ENCODE results near the gene PID1.
"Not testable (repeated sequence)": the region's sequence is repeated elsewhere in the genome, so short reads cannot be mapped to it uniquely, and the experiment has no call there.

The PID1 gene

DNA sequence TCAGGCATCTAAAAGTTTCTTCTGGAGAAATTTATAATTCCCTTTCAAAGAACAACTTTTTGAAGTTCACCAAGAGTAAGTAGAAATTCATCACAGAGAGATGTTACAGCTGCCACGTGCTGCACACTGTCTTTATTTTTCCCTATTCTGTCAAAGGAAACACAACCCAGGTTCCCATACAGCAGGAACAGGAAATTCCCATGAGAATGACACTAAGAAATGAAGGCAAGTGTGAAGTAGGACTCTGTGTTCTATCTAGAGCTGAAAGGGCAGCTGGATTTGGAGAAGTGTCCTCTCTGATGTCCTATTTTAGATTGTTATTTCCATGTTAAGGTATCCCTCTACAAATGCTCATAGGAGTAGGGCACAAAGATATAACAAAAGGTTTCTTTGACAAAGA lies 58.8 kb downstream of the PID1 start:
- no peak for DNase-seq (ENCODE audit: low read depth in 2 of 2)

DNA sequence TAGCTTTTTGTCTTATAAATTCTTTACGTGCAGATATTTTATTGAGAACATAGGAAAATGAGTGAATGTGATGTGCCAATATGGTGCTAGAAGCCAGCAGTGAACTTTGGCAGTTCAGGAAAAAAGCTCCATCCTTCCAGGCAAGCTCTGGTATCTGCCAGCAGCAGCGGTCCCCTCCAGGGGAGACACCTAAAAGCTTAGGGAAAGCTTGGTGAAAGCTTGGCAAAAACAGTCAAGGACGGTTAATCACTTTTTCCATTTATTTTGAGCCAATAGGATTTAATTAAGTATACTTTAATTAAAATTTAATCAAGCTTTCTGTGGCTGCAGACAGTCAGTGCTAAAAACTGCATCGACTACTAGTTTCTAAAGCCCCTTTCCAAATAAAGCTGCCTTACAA lies 60.4 kb downstream of the PID1 start:
- DNase-seq (ENCODE audit: low read depth in 2 of 2): no peak

DNA sequence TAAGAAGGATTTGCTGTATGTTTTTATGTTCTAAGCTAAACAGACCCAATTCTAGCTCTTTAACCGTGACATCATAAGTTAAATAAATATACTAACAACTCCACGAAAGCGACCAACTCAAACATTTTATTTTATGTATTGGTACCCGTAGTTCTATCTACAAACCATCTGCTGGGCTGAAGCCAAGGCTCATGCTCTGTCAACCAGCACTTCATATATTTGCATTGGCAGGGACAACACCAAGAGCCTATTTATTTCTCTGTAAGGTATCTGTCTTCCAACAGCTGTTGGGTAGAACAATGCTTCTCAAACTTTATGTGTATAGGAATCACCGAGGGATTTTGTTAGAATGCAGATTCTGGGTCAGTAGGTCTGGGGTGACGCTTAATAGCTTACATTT lies 64.5 kb downstream of the PID1 start:
- no peak for DNase-seq (ENCODE audit: low read depth in 2 of 2)

DNA sequence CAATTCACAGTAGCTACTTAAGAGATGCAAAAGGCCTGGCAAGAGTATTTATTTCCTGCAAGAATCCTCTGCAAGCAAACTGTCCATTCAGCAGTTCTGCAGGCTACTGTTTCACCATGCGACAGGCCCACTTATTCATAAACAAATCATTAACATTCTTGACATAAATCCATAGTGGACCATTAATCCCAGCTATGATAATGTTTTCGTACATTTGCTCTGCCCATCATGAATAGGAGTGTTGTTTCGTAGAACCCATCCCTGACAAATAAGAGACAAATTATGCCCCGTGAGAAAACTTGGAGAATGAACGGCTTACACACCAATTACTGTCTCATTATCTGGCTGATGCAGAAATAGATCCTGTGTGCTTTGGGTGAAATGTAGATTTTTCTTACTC lies 65.4 kb downstream of the PID1 start:
- no peak for DNase-seq (ENCODE audit: low read depth in 2 of 2)

DNA sequence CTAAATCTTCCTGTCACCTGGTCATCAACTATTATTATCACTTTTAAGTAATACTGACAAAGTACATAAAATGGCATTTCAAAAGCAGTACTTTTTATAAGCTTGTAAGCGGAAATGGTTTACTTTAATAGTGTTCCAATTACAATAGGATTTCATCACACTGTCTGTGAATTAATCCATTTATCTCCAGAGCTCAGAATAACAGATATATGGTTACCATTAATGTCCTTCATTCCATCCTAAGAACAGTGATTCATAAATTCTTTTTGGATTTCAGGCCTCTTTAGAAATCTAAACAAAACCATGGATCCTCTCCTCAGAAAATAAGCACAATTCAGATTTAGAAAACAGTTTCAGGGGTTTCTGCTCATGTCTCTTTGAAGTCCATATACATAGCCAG lies 68.4 kb downstream of the PID1 start:
- DNase-seq (ENCODE audit: low read depth in 2 of 2): no peak

DNA sequence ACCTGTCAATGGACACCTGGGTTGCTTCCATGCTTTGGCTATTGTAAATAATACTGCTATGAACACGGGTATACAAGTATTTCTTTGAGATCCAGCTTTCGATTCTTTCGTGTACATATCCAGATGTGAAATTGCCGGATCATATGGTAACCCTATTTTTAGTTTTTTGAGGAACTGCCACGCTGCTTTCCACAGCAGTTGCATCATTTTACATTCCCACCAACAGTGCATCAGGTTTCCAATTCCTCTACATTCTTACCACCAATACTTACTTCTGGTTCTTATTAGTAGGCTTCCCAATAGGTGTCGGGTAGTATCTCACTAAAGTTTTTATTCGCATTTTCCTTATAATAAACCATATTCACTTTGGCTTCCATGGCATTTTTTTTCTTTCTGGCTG lies 69.6 kb downstream of the PID1 start:
- no peak for DNase-seq (ENCODE audit: low read depth in 2 of 2)

DNA sequence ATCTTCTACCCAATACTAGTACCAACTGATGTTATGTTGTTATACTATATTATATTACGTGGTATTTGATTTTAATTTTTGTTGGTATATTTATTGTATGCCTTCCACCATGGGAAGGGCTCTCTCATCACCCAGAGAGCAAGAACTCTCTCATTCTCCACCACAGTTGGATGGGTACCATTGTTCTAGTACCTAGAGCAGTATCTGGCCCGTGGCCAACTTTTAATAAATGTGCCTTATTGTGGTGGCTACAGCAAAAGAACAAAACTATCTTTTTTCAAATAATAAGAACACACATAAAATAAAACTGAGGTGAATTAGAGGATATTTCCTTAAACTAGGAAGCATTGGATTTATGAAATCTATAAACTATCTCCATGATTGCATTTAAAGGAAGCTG lies 71.8 kb downstream of the PID1 start:
- no peak for DNase-seq (ENCODE audit: low read depth in 2 of 2)

DNA sequence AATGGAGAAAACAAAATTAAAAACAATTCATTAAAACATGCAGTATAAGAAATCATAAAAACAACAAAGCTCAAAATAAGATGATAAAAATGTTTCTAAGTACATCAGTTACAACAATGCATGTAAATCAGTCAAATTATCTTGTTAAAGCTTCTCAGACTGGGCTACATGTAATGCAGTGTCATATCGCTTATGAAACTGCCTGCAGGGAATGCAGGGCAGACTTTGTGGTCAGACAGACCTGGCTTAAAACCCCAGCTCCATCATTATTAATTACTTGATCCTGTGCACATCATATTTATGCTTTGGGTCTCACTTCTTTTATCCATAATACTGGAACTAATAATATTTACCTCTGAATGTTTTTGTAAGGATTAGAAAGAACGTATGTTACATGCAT lies 74.6 kb downstream of the PID1 start:
- no peak for DNase-seq (ENCODE audit: low read depth in 2 of 2)

DNA sequence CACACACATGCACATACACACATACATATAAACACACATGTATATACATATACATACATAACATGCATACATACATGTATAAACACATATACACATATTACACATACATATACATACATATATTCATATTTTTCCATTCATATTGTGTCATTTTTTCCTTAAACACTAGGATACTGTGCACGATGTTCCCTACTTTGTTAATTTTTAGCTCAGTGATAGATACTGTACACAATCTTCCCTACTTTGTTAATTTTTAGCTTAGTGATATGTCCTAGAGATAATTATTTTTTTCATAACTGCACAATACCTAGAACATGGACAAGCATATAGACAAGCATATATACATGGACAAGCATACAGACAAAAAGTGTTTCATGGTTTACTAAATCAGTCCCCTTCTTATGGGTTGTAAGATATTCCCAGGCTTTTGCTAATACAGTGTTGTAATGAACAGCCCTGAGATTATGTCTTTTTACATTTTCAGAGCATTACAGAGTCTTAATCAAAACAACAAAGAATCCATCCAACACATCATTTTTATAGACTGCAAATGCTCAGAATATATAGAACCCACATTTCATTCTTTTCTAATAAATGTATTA lies 75.6 kb downstream of the PID1 start:
- no peak for DNase-seq (ENCODE audit: low read depth in 2 of 2)

DNA sequence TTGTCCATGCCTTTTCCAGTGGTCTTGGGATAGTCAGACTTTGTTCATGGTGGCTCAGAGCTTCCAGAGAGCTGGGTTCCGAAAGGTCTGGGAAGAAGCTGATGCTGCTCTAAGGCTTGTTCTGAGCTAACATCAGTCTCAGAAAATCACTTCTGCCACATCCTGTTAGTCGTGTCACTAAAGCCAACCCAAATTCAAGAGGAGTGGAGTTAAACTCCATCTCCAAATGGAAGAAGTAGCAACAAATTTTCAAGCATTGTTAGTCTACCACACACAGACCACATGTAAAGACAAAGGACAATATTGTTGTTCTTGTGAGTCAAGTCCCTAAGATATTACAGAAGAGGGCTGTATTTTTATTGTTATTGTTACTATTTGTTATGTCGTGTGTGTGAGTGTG lies 77.8 kb downstream of the PID1 start:
- DNase-seq (ENCODE audit: low read depth in 2 of 2): no peak

DNA sequence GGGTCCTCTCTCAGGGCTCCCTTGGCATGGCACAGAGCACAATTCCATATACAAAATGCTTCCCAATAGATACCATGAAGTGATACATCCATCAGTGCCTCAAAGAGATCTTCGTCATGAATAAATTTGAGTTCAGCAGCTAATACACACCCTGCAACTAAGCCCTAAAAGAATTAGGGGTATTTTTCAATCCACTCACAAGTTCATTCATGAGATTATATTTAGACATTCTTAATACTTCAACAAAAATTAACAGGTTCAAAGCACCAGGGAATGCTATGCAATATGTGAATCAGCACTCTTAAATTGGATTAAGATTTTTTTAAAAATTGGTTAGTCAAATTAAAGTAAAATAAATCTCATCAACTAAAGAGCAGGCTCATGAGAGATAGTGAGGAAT lies 79.7 kb downstream of the PID1 start:
- DNase-seq (ENCODE audit: low read depth in 2 of 2): no peak

DNA sequence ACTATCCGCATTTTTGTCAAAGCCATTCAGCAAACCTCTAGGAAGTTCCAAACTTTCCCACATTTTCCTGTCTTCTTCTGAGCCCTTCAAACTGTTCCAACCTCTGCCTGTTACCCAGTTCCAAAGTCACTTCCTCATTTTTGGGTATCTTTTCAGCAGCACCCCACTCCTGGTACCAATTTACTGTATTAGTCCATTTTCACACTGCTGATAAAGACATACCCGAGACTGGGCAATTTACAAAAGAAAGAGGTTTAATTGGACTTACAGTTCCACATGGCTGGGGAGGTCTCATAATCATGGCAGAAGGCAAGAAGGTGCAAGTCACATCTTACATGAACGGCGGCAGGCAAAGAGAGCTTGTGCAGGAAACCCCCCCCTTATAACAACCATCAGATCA lies 84.0 kb downstream of the PID1 start:
- DNase-seq (ENCODE audit: low read depth in 2 of 2): not testable (repeated sequence)

DNA sequence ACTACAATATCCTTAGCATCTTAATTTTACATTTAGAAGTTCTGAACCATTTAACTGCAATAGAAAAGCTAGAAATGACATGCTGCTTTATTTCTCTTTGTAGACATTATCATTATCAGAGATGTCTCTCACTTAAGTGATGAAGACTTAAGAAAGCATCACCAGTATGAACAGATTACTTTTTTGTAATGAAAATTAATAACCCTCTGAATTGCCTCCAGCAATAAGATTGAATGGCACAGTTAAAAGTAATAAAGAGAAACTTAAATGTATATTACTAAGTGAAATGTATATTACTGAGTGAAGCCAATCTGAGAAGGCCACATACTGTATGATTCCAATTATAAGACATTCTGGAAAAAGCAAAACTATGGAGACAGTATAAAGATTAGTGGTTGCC lies 89.4 kb downstream of the PID1 start:
- DNase-seq (ENCODE audit: low read depth in 2 of 2): no peak

DNA sequence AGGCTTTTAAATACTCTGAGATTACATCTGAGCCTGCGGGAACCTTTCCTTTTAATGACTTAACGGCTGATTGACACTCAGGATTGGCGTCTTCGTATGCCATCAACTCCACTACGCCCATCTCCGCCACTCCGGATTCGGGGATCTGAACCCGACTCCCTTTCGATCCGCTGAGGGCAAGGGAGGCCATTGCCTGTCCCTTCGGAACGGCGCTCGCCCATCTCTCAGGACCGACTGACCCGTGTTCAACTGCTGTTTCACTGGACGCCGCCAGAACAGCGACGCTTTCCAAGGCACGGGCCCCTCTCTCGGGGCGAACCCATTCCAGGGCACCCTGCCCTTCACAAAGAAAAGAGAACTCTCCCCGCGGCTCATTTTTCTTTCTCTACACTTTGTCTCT lies 90.4 kb downstream of the PID1 start:
- DNase-seq (ENCODE audit: low read depth in 2 of 2): no peak

DNA sequence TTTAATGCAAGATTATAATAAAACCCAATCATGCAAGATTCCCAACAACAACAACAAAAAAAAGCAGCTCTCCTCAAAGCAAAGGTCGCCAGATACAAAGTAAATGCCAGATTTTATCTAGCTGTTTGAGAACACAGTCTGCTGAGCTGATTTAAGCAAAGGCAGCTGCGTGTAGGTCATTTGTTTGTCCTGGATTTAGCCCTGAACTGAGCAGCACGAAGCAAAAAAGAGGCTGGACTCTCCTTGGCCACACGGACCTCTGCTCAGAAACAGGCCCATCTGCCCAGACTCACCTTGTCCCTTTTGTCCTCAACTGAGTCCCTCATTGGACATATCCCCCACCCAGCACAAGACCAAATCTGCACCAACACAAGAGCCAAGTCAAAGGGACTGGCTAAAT lies 91.5 kb downstream of the PID1 start:
- no peak for DNase-seq (ENCODE audit: low read depth in 2 of 2)

DNA sequence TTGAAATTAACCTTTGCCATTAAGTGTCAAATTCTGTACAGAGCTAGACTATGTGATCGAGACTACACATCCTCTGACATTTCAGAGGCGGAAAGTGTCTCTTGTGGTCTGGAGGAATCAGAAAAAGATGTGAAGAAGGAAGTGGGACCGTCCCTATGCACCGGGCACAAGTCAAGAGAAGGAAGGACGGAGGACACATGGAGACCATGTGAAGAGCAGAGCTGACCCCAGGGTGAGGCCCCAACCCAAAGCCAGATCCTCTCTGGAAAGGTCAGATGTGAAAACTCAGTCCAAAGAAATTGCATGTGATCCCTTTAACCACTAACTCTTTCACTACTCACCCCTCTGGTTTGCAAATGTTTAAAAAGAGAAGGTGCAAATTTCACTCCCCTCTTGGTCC lies 92.4 kb downstream of the PID1 start:
- DNase-seq (ENCODE audit: low read depth in 2 of 2): no peak

DNA sequence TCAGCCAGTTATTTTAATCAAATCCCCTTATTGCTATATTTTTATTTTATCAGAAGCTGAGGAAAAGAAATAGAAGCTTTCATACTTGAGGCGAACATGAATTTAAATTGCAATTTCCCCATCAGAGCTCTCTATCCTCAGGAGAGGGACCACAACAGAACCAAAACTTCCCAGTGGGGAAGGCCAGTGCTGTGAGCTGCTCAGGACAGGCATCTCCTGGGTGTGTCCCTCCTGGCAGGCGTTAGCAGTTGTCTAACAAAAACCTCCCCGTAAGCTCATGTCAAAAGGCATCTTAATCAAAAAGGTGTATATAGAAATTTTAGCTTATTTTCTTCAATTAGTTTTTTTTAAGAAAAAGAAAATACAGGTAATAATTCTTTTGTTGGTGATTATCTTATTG lies 93.0 kb downstream of the PID1 start:
- DNase-seq (ENCODE audit: low read depth in 2 of 2): no peak

DNA sequence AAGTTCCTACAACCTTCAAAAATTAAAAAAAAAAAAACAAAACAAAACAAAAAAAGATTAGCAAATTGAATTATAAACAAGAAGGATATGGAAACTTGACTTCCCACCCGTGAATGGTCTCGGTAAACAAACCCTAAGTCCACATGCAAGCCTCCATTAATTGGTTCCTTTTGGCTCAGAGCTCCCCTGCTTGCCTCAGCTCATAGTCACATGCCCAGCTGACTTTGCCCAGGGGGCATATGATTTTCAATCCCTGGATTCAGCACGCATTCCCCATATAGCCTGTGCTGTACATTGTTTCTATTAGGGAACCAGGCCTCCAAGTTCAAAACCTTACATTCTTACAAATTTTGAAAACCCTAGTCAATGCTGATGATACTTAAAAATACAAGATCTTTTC lies 95.0 kb downstream of the PID1 start:
- DNase-seq (ENCODE audit: low read depth in 2 of 2): no peak

DNA sequence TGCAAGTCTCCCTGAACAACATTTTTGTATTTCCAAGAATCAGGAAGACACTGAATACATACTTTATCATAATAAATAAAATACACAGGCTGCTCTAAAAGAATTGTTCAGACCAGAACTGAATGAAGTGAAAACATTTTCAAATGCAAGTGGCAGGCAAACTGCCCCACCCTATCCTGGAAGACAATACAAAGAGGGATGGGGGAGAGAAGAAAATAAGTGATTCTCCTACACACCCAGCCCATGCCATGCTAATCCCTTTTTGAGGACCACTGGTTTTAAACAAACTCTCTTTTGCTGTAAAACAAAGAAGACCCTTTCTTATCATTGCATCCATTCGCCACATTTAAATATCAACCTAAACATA lies 95.6 kb downstream of the PID1 start:
- DNase-seq (ENCODE audit: low read depth in 2 of 2): no peak

DNA sequence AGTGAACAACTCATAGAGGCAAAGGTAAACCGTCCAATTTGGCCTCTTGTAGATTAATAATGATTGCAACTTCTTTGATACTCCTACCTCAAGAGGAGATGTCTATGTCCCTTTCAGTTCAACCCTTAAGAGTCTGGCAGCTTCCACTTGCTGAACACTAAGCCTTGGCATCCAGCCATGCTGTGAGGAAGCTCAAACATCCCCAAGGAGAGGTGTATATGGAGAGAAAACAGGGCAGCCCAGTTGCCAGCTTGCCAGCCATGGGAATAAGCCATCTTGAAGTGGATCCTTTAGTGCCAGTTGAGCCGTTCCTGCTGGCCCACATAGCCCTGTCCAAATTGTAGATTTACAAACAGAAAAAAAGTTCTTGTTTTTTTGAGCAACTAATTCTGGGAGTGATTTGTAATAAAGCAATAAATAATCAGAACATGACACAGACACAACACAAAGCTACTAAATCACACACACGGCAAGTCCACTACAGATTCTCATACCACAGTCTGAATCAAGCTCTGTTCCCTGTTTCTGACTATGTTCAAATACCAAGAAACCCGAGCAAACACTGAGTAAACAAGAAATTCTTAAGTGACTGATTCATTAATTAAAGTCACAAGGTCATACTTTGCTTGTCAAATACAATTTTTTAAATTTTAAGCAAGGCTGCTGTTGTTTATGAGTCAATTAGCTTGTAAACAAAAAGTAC lies 96.1 kb downstream of the PID1 start:
- DNase-seq (ENCODE audit: low read depth in 2 of 2): no peak

DNA sequence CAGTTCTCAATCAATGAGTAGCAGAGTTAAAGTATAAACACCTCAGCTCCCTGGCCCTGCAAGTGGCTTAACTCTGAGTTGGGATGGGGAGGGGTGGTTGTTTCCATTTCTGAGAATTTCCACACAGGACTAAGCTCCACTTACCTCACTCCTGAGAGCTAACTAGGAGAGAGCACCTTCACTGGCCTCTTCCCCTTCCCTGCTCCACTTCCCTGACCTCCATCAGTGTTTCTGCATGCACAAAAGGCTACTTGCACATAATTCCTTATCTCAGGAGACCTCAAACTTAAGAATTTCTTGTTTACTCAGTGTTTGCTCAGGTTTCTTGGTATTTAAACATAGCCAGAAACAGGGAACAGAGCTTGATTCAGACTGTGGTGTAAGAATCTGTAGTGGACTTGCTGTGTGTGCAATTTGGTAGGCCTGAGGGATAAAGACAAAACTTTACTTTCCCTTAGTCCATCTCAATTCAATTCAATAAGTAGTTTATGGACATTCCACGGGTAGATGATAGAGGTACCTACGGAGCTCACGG lies 97.2 kb downstream of the PID1 start:
- DNase-seq (ENCODE audit: low read depth in 2 of 2): no peak

DNA sequence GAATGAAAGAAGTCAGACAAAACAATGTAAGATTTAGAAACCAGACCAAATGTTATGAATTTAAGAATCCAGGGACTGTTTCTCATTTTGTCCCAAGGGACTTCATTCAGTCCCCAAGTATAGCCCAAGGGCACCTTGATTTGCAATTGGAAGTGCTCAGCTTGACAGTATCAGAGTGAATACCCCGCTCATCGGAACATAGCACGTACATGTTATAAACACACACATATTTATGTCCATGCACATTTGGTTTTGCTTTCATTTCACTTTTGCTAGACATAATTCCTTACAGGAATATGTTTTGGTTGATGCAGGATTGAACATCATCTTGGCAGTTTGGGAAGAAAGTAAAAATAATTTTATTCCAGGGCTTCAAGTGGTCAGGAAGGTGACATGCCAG lies 100.2 kb downstream of the PID1 start:
- no peak for DNase-seq (ENCODE audit: low read depth in 2 of 2)

DNA sequence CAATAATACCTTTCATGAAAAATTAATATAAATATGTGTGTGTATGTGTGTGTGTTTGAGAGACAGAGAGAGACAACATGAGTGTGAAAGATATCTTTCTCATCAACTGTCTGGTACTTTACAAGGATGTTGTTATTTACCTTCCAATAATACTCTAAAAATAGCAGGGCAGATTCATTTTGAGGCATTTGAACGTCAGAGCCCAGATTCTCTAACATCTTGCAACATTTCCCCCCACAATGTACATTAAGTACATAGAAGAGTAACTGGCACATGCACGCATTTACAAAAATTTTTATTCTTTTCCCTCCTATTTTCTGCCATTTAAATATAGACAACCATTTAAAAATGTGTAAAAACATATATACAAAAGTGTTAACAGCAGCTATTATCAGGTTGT lies 100.9 kb downstream of the PID1 start:
- no peak for DNase-seq (ENCODE audit: low read depth in 2 of 2)

DNA sequence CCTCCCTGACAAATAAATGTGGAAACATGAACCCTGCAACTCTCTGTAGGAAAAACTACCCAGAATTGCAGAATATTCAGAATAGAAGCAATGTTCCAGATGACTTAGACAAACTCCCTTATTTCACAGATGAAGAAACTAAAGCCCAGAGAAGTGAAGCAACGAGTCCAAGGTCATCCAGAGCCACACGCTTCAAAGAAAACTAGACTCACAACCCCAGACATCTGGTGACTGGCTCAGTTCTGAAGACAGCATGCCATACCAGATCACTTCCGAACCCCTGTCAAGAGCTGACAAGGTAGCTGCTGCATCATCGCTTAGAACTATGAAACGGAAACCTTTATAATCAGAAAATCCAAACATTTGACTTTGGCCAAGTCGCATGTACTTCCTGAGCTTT lies 101.3 kb downstream of the PID1 start:
- no peak for DNase-seq (ENCODE audit: low read depth in 2 of 2)
